Astrocyte (in vitro differentiated cells and primary cell): Measurements from ENCODE around the gene ELF3. TPM values are rescaled to one million over a fixed set of nuclear protein-coding genes. Genes with fewer than 3 reads are reported as not detected.

Experiments used
- DNase-seq: peaks from one replicate; pipeline ENCODE4 v3.0.0-alpha.2; 2010; ENCODE audit warnings: low read depth
- FAIRE-seq: peaks from 2 replicates; lab custom pipeline; 2011; peaks lifted over from hg19 to GRCh38; lab: Jason Lieb, UNC
- H2AFZ ChIP-seq: 2 replicates; pipeline ENCODE4 v1.6.0; 2012; ENCODE audit warnings: low read depth, low read length, inconsistent platforms
- H3K27ac ChIP-seq: 2 replicates; pipeline ENCODE4 v1.5.1; 2011; ENCODE audit warnings: low read depth, low read length, inconsistent platforms
- H3K27me3 ChIP-seq: 2 replicates; pipeline ENCODE4 v1.6.0; 2011; ENCODE audit warnings: low read length, inconsistent platforms; ENCODE audit not compliant: insufficient read depth
- H3K36me3 ChIP-seq: 2 replicates; pipeline ENCODE4 v1.5.1; 2011; ENCODE audit warnings: low read length, inconsistent platforms; ENCODE audit not compliant: insufficient read depth
- H3K4me1 ChIP-seq: 2 replicates; pipeline ENCODE4 v1.5.1; 2011; ENCODE audit warnings: low read length, inconsistent platforms; ENCODE audit not compliant: insufficient read depth
- H3K4me2 ChIP-seq: 2 replicates; pipeline ENCODE4 v1.6.0; 2012; ENCODE audit warnings: low read length, inconsistent platforms
- H3K4me3 ChIP-seq: 2 replicates; pipeline ENCODE4 v1.5.1; 2011; ENCODE audit warnings: low read depth, mild to moderate bottlenecking, low read length, inconsistent platforms; ENCODE audit not compliant: insufficient read depth
- H3K79me2 ChIP-seq: 2 replicates; pipeline ENCODE4 v1.6.0; 2012; ENCODE audit warnings: mild to moderate bottlenecking, low read length, inconsistent platforms; ENCODE audit not compliant: insufficient read depth
- H3K9ac ChIP-seq: 2 replicates; pipeline ENCODE4 v1.6.0; 2012; ENCODE audit warnings: mild to moderate bottlenecking, low read length, inconsistent platforms
- H3K9me3 ChIP-seq: 2 replicates; pipeline ENCODE4 v1.5.1; 2012; ENCODE audit warnings: low read depth, mild to moderate bottlenecking, low read length, inconsistent platforms; ENCODE audit not compliant: insufficient read depth
- H4K20me1 ChIP-seq: 2 replicates; pipeline ENCODE4 v1.6.0; 2012; ENCODE audit warnings: low read length, inconsistent platforms; ENCODE audit not compliant: insufficient read depth
- H3K27ac Mint-ChIP-seq: one replicate; pipeline ENCODE4 v1.8.0; 2021; ENCODE audit warnings: mild to moderate bottlenecking, mixed read lengths; ENCODE audit not compliant: unreplicated experiment
- H3K27me3 Mint-ChIP-seq: one replicate; pipeline ENCODE4 v1.8.0; 2021; ENCODE audit warnings: low read depth, mixed read lengths; ENCODE audit not compliant: unreplicated experiment
- H3K36me3 Mint-ChIP-seq: one replicate; pipeline ENCODE4 v1.8.0; 2021; ENCODE audit warnings: low read depth, mixed read lengths; ENCODE audit not compliant: unreplicated experiment
- H3K4me1 Mint-ChIP-seq: one replicate; pipeline ENCODE4 v1.8.0; 2021; ENCODE audit warnings: low read depth, mixed read lengths; ENCODE audit not compliant: unreplicated experiment
- H3K4me3 Mint-ChIP-seq: one replicate; pipeline ENCODE4 v1.8.0; 2021; ENCODE audit warnings: mild to moderate bottlenecking, moderate library complexity, mixed read lengths; ENCODE audit not compliant: unreplicated experiment
- H3K9me3 Mint-ChIP-seq: one replicate; pipeline ENCODE4 v1.8.0; 2021; ENCODE audit warnings: mild to moderate bottlenecking, mixed read lengths; ENCODE audit not compliant: unreplicated experiment
- EZH2 ChIP-seq: IDR thresholded peaks from 2 replicates; pipeline ENCODE4 v1.6.1; 2012; ENCODE audit warnings: mild to moderate bottlenecking, low read length, inconsistent platforms; ENCODE audit not compliant: insufficient read depth
- total RNA-seq: library from RNA; stranded (reverse); gene quantifications from 2 replicates; pipeline ENCODE4 v1.2.1, GENCODE V29; 2021
- TF ChIP-seq, protein P1 (sequence below): IDR thresholded peaks from 2 replicates; pipeline ENCODE4 v1.5.1; 2011; ENCODE audit warnings: low read depth, mild to moderate bottlenecking, inconsistent platforms, low read length, moderate library complexity; ENCODE audit not compliant: insufficient read depth

The ELF3 gene
- total RNA-seq, 1 donor from 2014 or later: 2.9 TPM

DNA sequence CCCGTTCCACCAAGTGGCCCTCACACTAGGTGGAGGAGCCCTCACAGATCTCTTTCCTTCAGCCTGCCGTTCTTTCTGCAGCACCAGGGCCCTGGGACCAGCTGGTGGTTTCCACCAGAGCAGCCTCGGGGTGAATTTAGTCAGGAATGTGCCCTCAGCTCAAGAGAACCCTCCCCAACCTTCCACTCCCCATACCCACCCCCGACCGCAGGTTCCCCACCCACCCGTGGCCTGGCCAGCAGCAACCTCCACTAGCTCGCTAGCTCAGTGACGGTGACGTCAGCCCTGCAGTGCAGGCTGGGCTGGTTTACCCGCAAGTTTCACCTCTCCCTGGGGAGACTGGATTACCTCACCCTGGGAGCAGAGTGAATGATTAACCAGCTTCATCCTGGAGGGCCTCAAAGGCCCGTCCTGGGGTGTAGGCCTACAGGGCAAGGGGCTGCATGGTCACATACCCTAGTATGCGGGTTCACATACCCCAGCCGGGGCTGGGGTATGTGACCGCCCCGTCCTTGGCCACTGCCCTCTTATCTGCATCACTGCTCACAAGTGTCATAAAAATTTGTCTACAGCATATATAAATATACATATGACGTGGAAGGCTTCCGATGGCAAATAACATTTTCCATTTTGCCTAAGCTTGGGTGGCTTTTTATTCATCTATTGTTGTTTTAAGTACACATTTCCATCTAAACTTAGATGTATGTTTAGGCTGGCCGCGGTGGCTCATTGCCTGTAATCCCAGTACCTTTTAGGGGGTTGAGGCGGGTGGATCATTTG is 24.5 kb downstream of the ELF3 start:
- no peaks in the 10 kb centered on the region for H3K9me3 ChIP-seq
- H3K4me2 ChIP-seq: peak overlapping the region; percentile 79
- H3K9ac ChIP-seq: peak overlapping the region; percentile 81
- H3K36me3 ChIP-seq: no peaks in the 10 kb centered on the region
- TF ChIP-seq, protein P1, sequence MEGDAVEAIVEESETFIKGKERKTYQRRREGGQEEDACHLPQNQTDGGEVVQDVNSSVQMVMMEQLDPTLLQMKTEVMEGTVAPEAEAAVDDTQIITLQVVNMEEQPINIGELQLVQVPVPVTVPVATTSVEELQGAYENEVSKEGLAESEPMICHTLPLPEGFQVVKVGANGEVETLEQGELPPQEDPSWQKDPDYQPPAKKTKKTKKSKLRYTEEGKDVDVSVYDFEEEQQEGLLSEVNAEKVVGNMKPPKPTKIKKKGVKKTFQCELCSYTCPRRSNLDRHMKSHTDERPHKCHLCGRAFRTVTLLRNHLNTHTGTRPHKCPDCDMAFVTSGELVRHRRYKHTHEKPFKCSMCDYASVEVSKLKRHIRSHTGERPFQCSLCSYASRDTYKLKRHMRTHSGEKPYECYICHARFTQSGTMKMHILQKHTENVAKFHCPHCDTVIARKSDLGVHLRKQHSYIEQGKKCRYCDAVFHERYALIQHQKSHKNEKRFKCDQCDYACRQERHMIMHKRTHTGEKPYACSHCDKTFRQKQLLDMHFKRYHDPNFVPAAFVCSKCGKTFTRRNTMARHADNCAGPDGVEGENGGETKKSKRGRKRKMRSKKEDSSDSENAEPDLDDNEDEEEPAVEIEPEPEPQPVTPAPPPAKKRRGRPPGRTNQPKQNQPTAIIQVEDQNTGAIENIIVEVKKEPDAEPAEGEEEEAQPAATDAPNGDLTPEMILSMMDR: no peak
- TF ChIP-seq EZH2: no peak
- peak; percentile 96 for DNase-seq
- peak; percentile 43 for FAIRE-seq
- H3K9me3 Mint-ChIP-seq: peaks cover 4% of the 10 kb centered on the region
- peak overlapping the region; percentile 51 for H2AFZ ChIP-seq
- H4K20me1 ChIP-seq: no peaks in the 10 kb centered on the region
- no peak overlapping the region for H3K4me3 ChIP-seq
- H3K27ac Mint-ChIP-seq: peak overlapping the region; percentile 93
- H3K4me3 Mint-ChIP-seq: no peak overlapping the region
- H3K27me3 ChIP-seq: no peaks in the 10 kb centered on the region
- peak overlapping the region; percentile 84 for H3K27ac ChIP-seq
- peaks cover 18% of the 10 kb centered on the region for H3K4me1 ChIP-seq
- peaks cover 4% of the 10 kb centered on the region for H3K27me3 Mint-ChIP-seq
- H3K36me3 Mint-ChIP-seq: no peaks in the 10 kb centered on the region
- H3K79me2 ChIP-seq: no peaks in the 10 kb centered on the region
- H3K4me1 Mint-ChIP-seq: peaks cover 16% of the 10 kb centered on the region

DNA sequence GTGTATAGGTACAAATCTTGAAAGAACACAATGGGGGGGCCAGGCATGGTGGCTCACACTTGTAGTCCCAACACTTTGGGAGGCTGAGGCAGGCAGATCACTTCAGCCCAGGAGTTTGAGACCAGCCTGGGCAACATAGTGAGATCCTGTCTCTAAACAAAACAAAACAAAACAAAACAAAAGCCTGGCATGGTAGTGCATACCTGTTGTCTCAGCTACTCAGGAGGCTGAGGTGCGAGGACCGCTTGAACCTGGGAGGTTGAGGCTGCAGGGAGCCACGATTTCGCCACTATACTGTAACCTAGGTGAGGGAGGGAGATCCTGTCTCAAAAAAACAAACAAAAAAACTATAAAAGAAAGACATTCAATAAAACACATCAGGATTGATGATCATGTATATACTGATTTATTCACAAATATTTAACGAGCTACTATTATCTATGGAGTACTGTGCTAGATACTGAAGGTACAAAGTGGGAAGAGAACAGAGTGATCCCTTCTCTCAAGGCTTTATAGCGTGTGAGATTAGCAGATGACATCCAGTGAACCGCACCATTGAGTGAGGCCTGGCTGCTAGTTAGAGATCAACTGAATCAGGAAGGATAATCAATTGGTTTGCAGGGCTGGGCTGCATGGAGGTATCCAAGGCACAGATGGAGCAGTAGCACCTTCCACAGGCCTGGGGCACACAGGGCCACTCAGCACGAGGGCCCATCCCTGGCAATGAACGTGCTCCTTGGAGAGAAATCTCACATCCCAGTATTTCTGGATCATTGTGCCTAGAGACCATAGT is 26.4 kb downstream of the ELF3 start:
- peak overlapping the region; percentile 78 for H3K27ac Mint-ChIP-seq
- Histone ChIP-seq H2AFZ (no peak overlapping the region), H3K27ac (no peak overlapping the region), H3K9ac (no peak overlapping the region), H3K4me2 (no peak overlapping the region), H3K9me3 (no peaks in the 10 kb centered on the region), H3K4me1 (peaks cover 17% of the 10 kb centered on the region), H3K27me3 (no peaks in the 10 kb centered on the region), H3K36me3 (no peaks in the 10 kb centered on the region), H3K79me2 (no peaks in the 10 kb centered on the region), H4K20me1 (no peaks in the 10 kb centered on the region), H3K4me3 (no peak overlapping the region)
- H3K27me3 Mint-ChIP-seq: peaks cover 4% of the 10 kb centered on the region
- H3K4me3 Mint-ChIP-seq: no peak overlapping the region
- no peak for FAIRE-seq
- H3K36me3 Mint-ChIP-seq: no peaks in the 10 kb centered on the region
- H3K4me1 Mint-ChIP-seq: peaks cover 16% of the 10 kb centered on the region
- DNase-seq: no peak
- TF ChIP-seq EZH2: no peak
- TF ChIP-seq, protein P1: no peak
- H3K9me3 Mint-ChIP-seq: peaks cover 4% of the 10 kb centered on the region
